Measurements from ENCODE around the gene THSD4.

GRCh38 chr15:71304681-71305080 is 189.4 kb downstream of the THSD4 start:
- TF ChIP-seq, protein P1, sequence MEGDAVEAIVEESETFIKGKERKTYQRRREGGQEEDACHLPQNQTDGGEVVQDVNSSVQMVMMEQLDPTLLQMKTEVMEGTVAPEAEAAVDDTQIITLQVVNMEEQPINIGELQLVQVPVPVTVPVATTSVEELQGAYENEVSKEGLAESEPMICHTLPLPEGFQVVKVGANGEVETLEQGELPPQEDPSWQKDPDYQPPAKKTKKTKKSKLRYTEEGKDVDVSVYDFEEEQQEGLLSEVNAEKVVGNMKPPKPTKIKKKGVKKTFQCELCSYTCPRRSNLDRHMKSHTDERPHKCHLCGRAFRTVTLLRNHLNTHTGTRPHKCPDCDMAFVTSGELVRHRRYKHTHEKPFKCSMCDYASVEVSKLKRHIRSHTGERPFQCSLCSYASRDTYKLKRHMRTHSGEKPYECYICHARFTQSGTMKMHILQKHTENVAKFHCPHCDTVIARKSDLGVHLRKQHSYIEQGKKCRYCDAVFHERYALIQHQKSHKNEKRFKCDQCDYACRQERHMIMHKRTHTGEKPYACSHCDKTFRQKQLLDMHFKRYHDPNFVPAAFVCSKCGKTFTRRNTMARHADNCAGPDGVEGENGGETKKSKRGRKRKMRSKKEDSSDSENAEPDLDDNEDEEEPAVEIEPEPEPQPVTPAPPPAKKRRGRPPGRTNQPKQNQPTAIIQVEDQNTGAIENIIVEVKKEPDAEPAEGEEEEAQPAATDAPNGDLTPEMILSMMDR (IDR thresholded peaks at IDR 0.05; ENCODE audit: poor library complexity, severe bottlenecking): no peak
- no peak for TF ChIP-seq POLR2AphosphoS5 (IDR thresholded peaks at IDR 0.05)
- TF ChIP-seq TAF1 (IDR thresholded peaks at IDR 0.05; ENCODE audit: low read depth): no peak
- no peak for TF ChIP-seq SMC3 (conservative IDR thresholded peaks at IDR 0.05; ENCODE audit: poor library complexity)
- TF ChIP-seq RAD21 (conservative IDR thresholded peaks at IDR 0.05): no peak
- no peak for TF ChIP-seq MXI1 (conservative IDR thresholded peaks at IDR 0.05; ENCODE audit: poor library complexity, severe bottlenecking)
- no peak for TF ChIP-seq EZH2 (IDR thresholded peaks at IDR 0.05; ENCODE audit: borderline replicate concordance, insufficient read depth, low read length, poor library complexity, severe bottlenecking)
- no peak for TF ChIP-seq REST (IDR thresholded peaks at IDR 0.05; ENCODE audit: borderline replicate concordance)

Measured in neural cell (in vitro differentiated cells).